WTC11 (cell line): ENCODE data around the gene PPP4R3B.
"Not testable (repeated sequence)": the region's sequence is repeated elsewhere in the genome, so short reads cannot be mapped to it uniquely, and the experiment has no call there.

Experiments used
- CREB1 ChIP-seq: sonication (generic); formaldehyde crosslinking; IDR thresholded peaks from 2 replicates; pipeline ENCODE4 v1.8.0; 2023; ENCODE audit warnings: mild to moderate bottlenecking, missing genetic modification reagents
- FOXJ3 ChIP-seq: sonication (generic); formaldehyde crosslinking; IDR thresholded peaks from 2 replicates; pipeline ENCODE4 v1.9.0; 2021; ENCODE audit warnings: missing genetic modification reagents, mild to moderate bottlenecking, borderline replicate concordance
- IRF2 ChIP-seq: sonication (generic); formaldehyde crosslinking; IDR thresholded peaks from 2 replicates; pipeline ENCODE4 v1.8.0; 2022; ENCODE audit warnings: low read depth, missing genetic modification reagents, borderline replicate concordance
- NR2C2 ChIP-seq: sonication (generic); formaldehyde crosslinking; IDR thresholded peaks from 2 replicates; pipeline ENCODE4 v1.8.0; 2022; ENCODE audit warnings: mild to moderate bottlenecking, missing genetic modification reagents
- ZBTB21 ChIP-seq: sonication (generic); formaldehyde crosslinking; IDR thresholded peaks from 2 replicates; pipeline ENCODE4 v1.8.1; 2023; ENCODE audit warnings: mild to moderate bottlenecking, missing genetic modification reagents, borderline replicate concordance
- TF ChIP-seq, protein P1 (sequence below): fragments of 200-600 bp; IDR thresholded peaks from 2 replicates; pipeline ENCODE4 v1.8.0; 2022; ENCODE audit warnings: antibody characterized with exemption
- TF ChIP-seq, protein P2 (sequence below): sonication (generic); formaldehyde crosslinking; IDR thresholded peaks from 2 replicates; pipeline ENCODE4 v1.8.0; 2022; ENCODE audit warnings: mild to moderate bottlenecking, missing genetic modification reagents
- TF ChIP-seq, protein P3 (sequence below): sonication (generic); formaldehyde crosslinking; IDR thresholded peaks from 2 replicates; pipeline ENCODE4 v1.8.0; 2022; ENCODE audit warnings: mild to moderate bottlenecking, missing genetic modification reagents
- TF ChIP-seq, protein P4 (sequence below): sonication (generic); formaldehyde crosslinking; IDR thresholded peaks from 2 replicates; pipeline ENCODE4 v1.8.1; 2022; ENCODE audit warnings: mild to moderate bottlenecking, moderate library complexity, missing genetic modification reagents

DNA sequence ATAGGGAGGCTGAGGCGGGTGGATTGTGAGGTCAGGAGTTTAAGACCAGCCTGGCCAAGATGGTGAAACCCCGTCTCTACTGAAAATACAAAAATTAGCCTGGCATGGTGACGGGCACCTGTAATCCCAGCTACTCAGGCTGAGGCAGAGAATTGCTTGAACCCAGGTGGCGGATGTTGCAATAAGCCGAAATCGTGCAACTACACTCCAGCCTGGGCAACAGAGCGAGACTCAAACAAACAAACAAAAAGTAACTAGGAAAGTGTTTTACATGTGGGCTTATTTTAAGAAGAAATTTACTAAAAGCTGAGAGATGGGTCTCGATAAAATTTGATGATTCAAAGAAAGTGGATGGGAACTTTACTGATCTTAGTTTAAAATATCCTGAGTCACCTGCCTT is 69.7 kb downstream of the PPP4R3B start:
- not testable (repeated sequence) for TF ChIP-seq NR2C2; ZBTB21 (CRISPR knock-in tag); CREB1 (CRISPR knock-in tag); FOXJ3; IRF2 (CRISPR knock-in tag)
- TF ChIP-seq, protein P1, sequence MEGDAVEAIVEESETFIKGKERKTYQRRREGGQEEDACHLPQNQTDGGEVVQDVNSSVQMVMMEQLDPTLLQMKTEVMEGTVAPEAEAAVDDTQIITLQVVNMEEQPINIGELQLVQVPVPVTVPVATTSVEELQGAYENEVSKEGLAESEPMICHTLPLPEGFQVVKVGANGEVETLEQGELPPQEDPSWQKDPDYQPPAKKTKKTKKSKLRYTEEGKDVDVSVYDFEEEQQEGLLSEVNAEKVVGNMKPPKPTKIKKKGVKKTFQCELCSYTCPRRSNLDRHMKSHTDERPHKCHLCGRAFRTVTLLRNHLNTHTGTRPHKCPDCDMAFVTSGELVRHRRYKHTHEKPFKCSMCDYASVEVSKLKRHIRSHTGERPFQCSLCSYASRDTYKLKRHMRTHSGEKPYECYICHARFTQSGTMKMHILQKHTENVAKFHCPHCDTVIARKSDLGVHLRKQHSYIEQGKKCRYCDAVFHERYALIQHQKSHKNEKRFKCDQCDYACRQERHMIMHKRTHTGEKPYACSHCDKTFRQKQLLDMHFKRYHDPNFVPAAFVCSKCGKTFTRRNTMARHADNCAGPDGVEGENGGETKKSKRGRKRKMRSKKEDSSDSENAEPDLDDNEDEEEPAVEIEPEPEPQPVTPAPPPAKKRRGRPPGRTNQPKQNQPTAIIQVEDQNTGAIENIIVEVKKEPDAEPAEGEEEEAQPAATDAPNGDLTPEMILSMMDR: not testable (repeated sequence)
- TF ChIP-seq, protein P2, sequence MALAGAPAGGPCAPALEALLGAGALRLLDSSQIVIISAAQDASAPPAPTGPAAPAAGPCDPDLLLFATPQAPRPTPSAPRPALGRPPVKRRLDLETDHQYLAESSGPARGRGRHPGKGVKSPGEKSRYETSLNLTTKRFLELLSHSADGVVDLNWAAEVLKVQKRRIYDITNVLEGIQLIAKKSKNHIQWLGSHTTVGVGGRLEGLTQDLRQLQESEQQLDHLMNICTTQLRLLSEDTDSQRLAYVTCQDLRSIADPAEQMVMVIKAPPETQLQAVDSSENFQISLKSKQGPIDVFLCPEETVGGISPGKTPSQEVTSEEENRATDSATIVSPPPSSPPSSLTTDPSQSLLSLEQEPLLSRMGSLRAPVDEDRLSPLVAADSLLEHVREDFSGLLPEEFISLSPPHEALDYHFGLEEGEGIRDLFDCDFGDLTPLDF (CRISPR knock-in tag): not testable (repeated sequence)
- TF ChIP-seq, protein P3, sequence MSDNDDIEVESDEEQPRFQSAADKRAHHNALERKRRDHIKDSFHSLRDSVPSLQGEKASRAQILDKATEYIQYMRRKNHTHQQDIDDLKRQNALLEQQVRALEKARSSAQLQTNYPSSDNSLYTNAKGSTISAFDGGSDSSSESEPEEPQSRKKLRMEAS: not testable (repeated sequence)
- TF ChIP-seq, protein P4, sequence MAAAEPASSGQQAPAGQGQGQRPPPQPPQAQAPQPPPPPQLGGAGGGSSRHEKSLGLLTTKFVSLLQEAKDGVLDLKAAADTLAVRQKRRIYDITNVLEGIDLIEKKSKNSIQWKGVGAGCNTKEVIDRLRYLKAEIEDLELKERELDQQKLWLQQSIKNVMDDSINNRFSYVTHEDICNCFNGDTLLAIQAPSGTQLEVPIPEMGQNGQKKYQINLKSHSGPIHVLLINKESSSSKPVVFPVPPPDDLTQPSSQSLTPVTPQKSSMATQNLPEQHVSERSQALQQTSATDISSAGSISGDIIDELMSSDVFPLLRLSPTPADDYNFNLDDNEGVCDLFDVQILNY (CRISPR knock-in tag): not testable (repeated sequence)
